Ovary (tissue), 9 donors: ENCODE data around the gene ZNF672. TPM values are rescaled to one million over a fixed set of nuclear protein-coding genes. Genes with fewer than 3 reads are reported as not detected.

ENCODE experiments used
- DNase-seq, 5 donors: peaks; one replicate each; pipeline ENCODE4 v3.0.0-alpha.2; 2019 to 2020
- H3K27ac ChIP-seq, 2 donors: fragments of 200-600 bp; one replicate each; pipeline versions ENCODE4 v1.5.1 to v1.8.0; 2019 to 2022
- H3K27me3 ChIP-seq: fragments of 200-600 bp; one replicate; pipeline ENCODE4 v1.8.0; 2022
- H3K36me3 ChIP-seq: fragments of 200-600 bp; sonication (generic); one replicate; pipeline ENCODE4 v1.5.1; 2019
- H3K4me1 ChIP-seq: one replicate; pipeline ENCODE4 v1.8.1; 2013; ENCODE audit warnings: mild to moderate bottlenecking, moderate library complexity; ENCODE audit not compliant: insufficient read depth
- H3K4me3 ChIP-seq: fragments of 200-600 bp; sonication (generic); one replicate; pipeline ENCODE4 v1.5.1; 2017
- H3K9me3 ChIP-seq, 2 donors: fragments of 200-600 bp in 1 of 2; sonication (generic) in 1 of 2; one replicate each; pipeline versions ENCODE4 v1.5.1 to v1.8.1; 2013 to 2019; ENCODE audit warnings: mild to moderate bottlenecking in 1 of 2, moderate library complexity in 1 of 2
- EP300 ChIP-seq: sonication (generic); formaldehyde crosslinking; IDR thresholded peaks from one replicate; pipeline ENCODE4 v1.6.1; 2017; ENCODE audit warnings: antibody characterized with exemption
- POLR2A ChIP-seq: fragments of 450-650 bp; IDR thresholded peaks from one replicate; pipeline ENCODE4 v1.6.1; 2017; ENCODE audit warnings: antibody characterized with exemption, mild to moderate bottlenecking, moderate library complexity
- WGBS, 3 donors: extraction: QIAGEN DNeasy Blood & Tissue Kit in 1 of 3; methylation state at CpG; one replicate each; pipeline versions ENCODE4 v1.1.5 to v1.1.7; 2013 to 2017; 5-methylcytosine and 5-hydroxymethylcytosine counted together
- intact Hi-C, 4 donors: fragments of 100-400 bp; cut with DNase I; formaldehyde crosslinking; loops; one replicate each; pipeline versions ENCODE4 v1.11.0 to v1.15.1; 2022 to 2023
- polyA plus RNA-seq, 2 donors: library from polyadenylated mRNA; stranded (reverse); fragments of 200-250 nt in 1 of 2; fragments of 350-450 nt in 1 of 2; fragmentation: Illumina TruSeq in 1 of 2; extraction: RNeasy Lipid Tissue Mini Kit (QIAGEN cat#74804) in 1 of 2; gene quantifications; one replicate each; pipeline ENCODE4 v1.2.3, GENCODE V29; 2013 to 2014
- total RNA-seq, 7 donors: library from RNA; depleted of rRNA in 2 of 7; stranded (reverse); fragments of >200 nt in 2 of 7; fragmentation: NEBNext Ultra II Directional in 3 of 7; extraction: Animal tissue kit (Norgen Biotek cat#: 25700) in 3 of 7; gene quantifications; one replicate each; pipeline versions ENCODE4 v1.1.0 to v1.2.4, GENCODE V29; 2016 to 2023
- TF ChIP-seq, protein P1 (sequence below), 3 donors: fragments of 450-650 bp in 2 of 3; fragments of 200-600 bp in 1 of 3; IDR thresholded peaks; one replicate each; pipeline versions ENCODE4 v1.5.1 to v1.8.0; 2016 to 2022; ENCODE audit warnings: antibody characterized with exemption in 3 of 3, mild to moderate bottlenecking in 1 of 3
- donor health status: DM: no; HTN: no; CAD: no; lungs with moderate emphysema.
- donor health status: DM: no; HTN: no; CAD: no.
- donor health status: Bipolar disorder and iron deficiency.
- donor health status: DM: yes; HTN: yes; CAD: no.
- donor health status: DM: no; HTN: no; CAD: no.
- donor health status: DM: yes; HTN: yes; CAD: no.

ZNF672 gene
- total and polyA plus RNA-seq, 9 donors = 7.3 to 29.5 (median 20.9) TPM

DNA sequence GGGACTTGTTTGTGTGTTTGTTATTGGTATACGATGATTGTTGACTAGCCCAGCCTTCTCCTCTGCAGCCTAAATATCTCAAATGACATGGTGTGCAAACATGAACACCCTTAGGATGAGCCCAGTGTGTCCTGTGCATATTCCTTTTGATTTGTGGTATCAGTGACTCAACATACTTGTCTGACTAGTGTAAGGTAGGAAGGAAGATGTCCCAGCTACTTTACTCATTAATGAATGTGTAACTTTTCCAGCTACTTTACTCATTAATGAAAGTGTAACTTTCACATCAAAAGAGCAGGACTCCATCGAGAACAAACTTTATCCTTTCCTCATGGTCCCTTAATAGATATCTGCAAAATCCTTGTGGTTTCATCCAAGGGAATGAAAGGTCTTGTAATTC, 23.6 kb downstream of the ZNF672 start:
- Histone ChIP-seq H3K9me3 (no peaks in the 10 kb centered on the region), H3K27ac (no peak overlapping the region), H3K4me3 (no peak overlapping the region), H3K36me3 (no peaks in the 10 kb centered on the region), H3K4me1 (peaks cover 19% of the 10 kb centered on the region), H3K27me3 (no peaks in the 10 kb centered on the region)
- WGBS, 3 donors = 65 to 83% (median 75%) methylated on average over 2 of the region's 2 CpGs
- TF ChIP-seq, protein P1, sequence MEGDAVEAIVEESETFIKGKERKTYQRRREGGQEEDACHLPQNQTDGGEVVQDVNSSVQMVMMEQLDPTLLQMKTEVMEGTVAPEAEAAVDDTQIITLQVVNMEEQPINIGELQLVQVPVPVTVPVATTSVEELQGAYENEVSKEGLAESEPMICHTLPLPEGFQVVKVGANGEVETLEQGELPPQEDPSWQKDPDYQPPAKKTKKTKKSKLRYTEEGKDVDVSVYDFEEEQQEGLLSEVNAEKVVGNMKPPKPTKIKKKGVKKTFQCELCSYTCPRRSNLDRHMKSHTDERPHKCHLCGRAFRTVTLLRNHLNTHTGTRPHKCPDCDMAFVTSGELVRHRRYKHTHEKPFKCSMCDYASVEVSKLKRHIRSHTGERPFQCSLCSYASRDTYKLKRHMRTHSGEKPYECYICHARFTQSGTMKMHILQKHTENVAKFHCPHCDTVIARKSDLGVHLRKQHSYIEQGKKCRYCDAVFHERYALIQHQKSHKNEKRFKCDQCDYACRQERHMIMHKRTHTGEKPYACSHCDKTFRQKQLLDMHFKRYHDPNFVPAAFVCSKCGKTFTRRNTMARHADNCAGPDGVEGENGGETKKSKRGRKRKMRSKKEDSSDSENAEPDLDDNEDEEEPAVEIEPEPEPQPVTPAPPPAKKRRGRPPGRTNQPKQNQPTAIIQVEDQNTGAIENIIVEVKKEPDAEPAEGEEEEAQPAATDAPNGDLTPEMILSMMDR (IDR thresholded peaks at IDR 0.05) = no peak
- TF ChIP-seq POLR2A (no peak), EP300 (no peak)
- no peak for DNase-seq
- intact Hi-C loops = no loop called here

DNA sequence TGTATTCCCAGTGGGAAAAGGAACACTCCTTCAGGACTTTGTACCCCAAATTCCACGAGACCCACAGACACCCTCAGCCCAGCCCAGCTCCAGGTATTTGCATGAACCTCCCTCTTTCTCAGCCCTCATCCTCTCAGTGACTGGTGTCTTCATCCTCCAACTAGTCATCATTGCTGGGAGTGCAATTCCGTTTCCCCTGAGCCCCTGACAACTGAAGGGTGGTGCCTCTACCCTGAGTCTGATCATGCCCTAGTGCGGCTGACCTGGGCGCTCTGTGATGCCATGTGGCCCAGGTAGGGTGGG, 24.6 kb downstream of the ZNF672 start:
- 7 to 11% (median 9%) methylated on average over 4 of the region's 4 CpGs for WGBS, 3 donors
- H3K4me3 ChIP-seq = peak overlapping the region; percentile 54
- peak overlapping the region in 1 of 2 donors; percentile 52 for H3K27ac ChIP-seq
- no peak for DNase-seq
- intact Hi-C loops = no loop called here
- no peaks in the 10 kb centered on the region for H3K36me3 ChIP-seq
- H3K4me1 ChIP-seq = peaks cover 16% of the 10 kb centered on the region
- TF ChIP-seq, protein P1 (IDR thresholded peaks at IDR 0.05) = no peak
- no peak for TF ChIP-seq EP300
- no peak for TF ChIP-seq POLR2A
- H3K27me3 ChIP-seq = no peaks in the 10 kb centered on the region
- H3K9me3 ChIP-seq = no peaks in the 10 kb centered on the region

- peak; percentile 87 to 90 (median 89) for DNase-seq
- whole genome bisulfite sequencing, 3 donors = 2% methylated on average over 42 to 46 of the region's 46 CpGs
- no peaks in the 10 kb centered on the region for H3K27me3 ChIP-seq
- peak overlapping the region in 1 of 2 donors; percentile 52 for H3K27ac ChIP-seq
- H3K9me3 ChIP-seq = no peaks in the 10 kb centered on the region
- TF ChIP-seq, protein P1 (IDR thresholded peaks at IDR 0.05) = no peak
- TF ChIP-seq EP300 = no peak
- no peaks in the 10 kb centered on the region for H3K36me3 ChIP-seq
- peaks cover 10% of the 10 kb centered on the region for H3K4me1 ChIP-seq
- H3K4me3 ChIP-seq = peak overlapping the region; percentile 54
- intact Hi-C loops = no loop called here
Measured at GRCh38 chr1:248862998-248863881, 25.2 kb downstream of the ZNF672 start.

- H3K27ac ChIP-seq = peak overlapping the region in 1 of 2 donors; percentile 94
- no peak overlapping the region for H3K4me3 ChIP-seq
- TF ChIP-seq, protein P1 (IDR thresholded peaks at IDR 0.05) = no peak
- TF ChIP-seq EP300 (no peak), POLR2A (no peak)
Measured at GRCh38 chr1:248871837-248872401, 33.9 kb downstream of the ZNF672 start.

More at GRCh38 chr1:248871837-248872401, 33.9 kb downstream of the ZNF672 start:
- no peaks in the 10 kb centered on the region for H3K36me3 ChIP-seq
- no peaks in the 10 kb centered on the region for H3K9me3 ChIP-seq
- no peak for DNase-seq
- H3K27me3 ChIP-seq = no peaks in the 10 kb centered on the region
- no peaks in the 10 kb centered on the region for H3K4me1 ChIP-seq
- intact Hi-C loops = no loop called here
- WGBS, 3 donors = 93 to 98% (median 94%) methylated on average over 3 of the region's 3 CpGs
